Transverse colon (tissue), 4 donors: ENCODE results near the gene SUSD2. TPM values are rescaled to one million over a fixed set of nuclear protein-coding genes. Genes with fewer than 3 reads are reported as not detected.

Experiments
- DNase-seq: peaks from one replicate; pipeline ENCODE4 v3.0.0-alpha.2; 2019
- H3K27ac ChIP-seq, 4 donors: fragments of 200-600 bp; sonication (generic); 2 replicates each; pipeline ENCODE4 v1.5.1; 2016 to 2018; ENCODE audit warnings: inconsistent platforms in 4 of 4
- H3K27me3 ChIP-seq: fragments of 200-600 bp; sonication (generic); 2 replicates; pipeline ENCODE4 v1.5.1; 2017; ENCODE audit warnings: inconsistent platforms
- H3K36me3 ChIP-seq, 4 donors: fragments of 200-600 bp; sonication (generic); 2 replicates each; pipeline ENCODE4 v1.5.1; 2017 to 2019; ENCODE audit warnings: inconsistent platforms in 4 of 4
- H3K4me1 ChIP-seq, 4 donors: fragments of 200-600 bp; sonication (generic); 2 replicates each; pipeline ENCODE4 v1.5.1; 2017 to 2020; ENCODE audit warnings: inconsistent platforms in 4 of 4
- H3K4me3 ChIP-seq, 4 donors: fragments of 200-600 bp; sonication (generic); 1 replicate in 1 of 4; 2 replicates in 3 of 4; pipeline versions ENCODE4 v1.5.1 to v1.6.1; 2017 to 2019; ENCODE audit warnings: inconsistent platforms in 4 of 4
- H3K9me3 ChIP-seq, 2 donors: fragments of 200-600 bp; sonication (generic); 2 replicates each; pipeline ENCODE4 v1.5.1; 2017 to 2019; ENCODE audit warnings: inconsistent platforms in 2 of 2
- CTCF ChIP-seq, 5 experiments: fragments of 200-600 bp in 3 of 5; fragments of 450-650 bp in 2 of 5; sonication (generic) in 3 of 5; IDR thresholded peaks; 1 replicate in 2 of 5; 2 replicates in 3 of 5; pipeline ENCODE4 v1.5.1; 2016 to 2017; ENCODE audit warnings: antibody characterized with exemption in 5 of 5, inconsistent platforms in 3 of 5, mild to moderate bottlenecking in 2 of 5, moderate library complexity in 1 of 5
- EP300 ChIP-seq: sonication (generic); formaldehyde crosslinking; IDR thresholded peaks from one replicate; pipeline ENCODE4 v1.6.1; 2017; ENCODE audit warnings: antibody characterized with exemption, low read depth
- POLR2A ChIP-seq: fragments of 450-650 bp; IDR thresholded peaks from one replicate; pipeline ENCODE4 v1.6.1; 2016; ENCODE audit warnings: antibody characterized with exemption, mild to moderate bottlenecking, moderate library complexity
- POLR2AphosphoS5 ChIP-seq, 3 donors: sonication (generic); formaldehyde crosslinking; IDR thresholded peaks; one replicate each; pipeline ENCODE4 v1.6.1; 2016; ENCODE audit warnings: antibody characterized with exemption in 3 of 3
- WGBS, 2 donors: methylation state at CpG; one replicate each; pipeline ENCODE4 v1.1.5; 2018; ENCODE audit warnings: low coverage in 1 of 2; 5-methylcytosine and 5-hydroxymethylcytosine counted together
- in situ Hi-C, 4 donors: fragments of 200-750 bp; cut with MboI; loops; one replicate each; pipeline versions ENCODE4 v1.15.0 to v1.15.1; 2017; ENCODE audit warnings: low sequenced_read_pairs in 3 of 4, low pct_ligation_motif_present in 1 of 4, low pct_unique_long_range_greater_than_20kb in 1 of 4
- intact Hi-C: fragments of 100-400 bp; cut with DNase I; formaldehyde crosslinking; loops from one replicate; pipeline ENCODE4 v1.15.1; 2023; ENCODE audit warnings: low total_unique reads
- total RNA-seq, 4 donors: library from RNA; depleted of rRNA; stranded (reverse); fragments of >200 nt; gene quantifications; one replicate each; pipeline ENCODE4 v1.1.0, GENCODE V29; 2016

SUSD2 gene
- total RNA-seq, 4 donors from 2014 or later = 0.37 to 67.7 (median 3.8) TPM

DNA sequence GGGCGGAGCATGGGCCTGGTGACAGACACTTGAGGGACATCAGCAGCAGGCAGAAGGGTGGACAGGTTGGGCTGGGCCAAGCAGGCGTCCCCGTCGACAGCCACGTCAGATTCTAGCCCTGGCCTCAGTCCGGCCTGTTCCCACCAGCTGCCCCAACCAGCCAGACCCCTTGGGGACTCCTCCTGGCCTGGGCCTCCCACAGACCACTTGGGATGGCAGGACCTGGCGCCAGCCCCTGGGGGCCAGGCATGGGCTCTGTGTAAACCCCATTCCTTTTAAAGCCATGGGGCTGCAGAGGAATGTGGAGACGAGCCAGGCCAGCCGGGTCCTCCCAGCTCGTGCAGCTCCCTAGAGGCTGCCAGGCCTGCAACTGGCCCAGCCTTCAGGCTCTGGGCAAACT is 4.7 kb upstream of the SUSD2 start:
- Histone ChIP-seq H3K4me1 (peaks cover 8 to 29% (median 19%) of the 10 kb centered on the region in 4 donors), H3K27me3 (no peaks in the 10 kb centered on the region), H3K4me3 (no peak overlapping the region), H3K36me3 (peaks cover 0 to 12% (median 4%) of the 10 kb centered on the region in 4 donors), H3K9me3 (no peaks in the 10 kb centered on the region), H3K27ac (peak overlapping the region; percentile 44 to 77 (median 61))
- intact Hi-C loops (no loop called here), in situ Hi-C loops (loop anchor here in 1 of 4 donors (10.0 kb wide), 1 partner anchor 72 kb away; no protein-coding TSS in a partner anchor)
- WGBS, 2 donors = 95% methylated on average over 6 of the region's 10 CpGs; no CpG with 5 or more reads in 1 of the 2 donors
- TF ChIP-seq POLR2A = no peak
- TF ChIP-seq POLR2AphosphoS5 (IDR thresholded peaks at IDR 0.05) = no peak
- no peak for TF ChIP-seq EP300
- no peak for TF ChIP-seq CTCF (IDR thresholded peaks at IDR 0.05)
- no peak for DNase-seq

DNA sequence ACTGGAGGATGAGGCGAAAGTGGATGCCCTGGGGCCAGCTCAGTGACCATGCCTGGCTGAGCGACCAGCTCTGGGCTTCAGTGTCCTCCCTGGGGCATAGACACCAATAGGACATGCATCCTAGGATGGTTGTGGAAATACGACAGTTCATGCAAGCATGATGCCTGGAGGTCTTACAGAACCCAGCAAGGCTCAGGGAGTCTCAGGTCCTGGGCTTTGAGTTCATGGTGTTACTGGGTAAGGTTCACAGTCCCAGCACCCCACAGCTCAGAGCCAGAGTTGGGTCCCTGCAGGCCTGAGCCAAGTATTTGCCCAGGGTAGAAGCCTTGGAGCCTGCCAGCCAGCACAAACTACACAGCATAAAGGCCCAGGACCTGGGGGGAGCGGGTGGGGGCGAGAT is 4.2 kb upstream of the SUSD2 start:
- Histone ChIP-seq H3K27me3 (no peaks in the 10 kb centered on the region), H3K36me3 (peaks cover 0 to 9% (median 2%) of the 10 kb centered on the region in 4 donors), H3K4me1 (peaks cover 11 to 32% (median 23%) of the 10 kb centered on the region in 4 donors), H3K9me3 (no peaks in the 10 kb centered on the region), H3K27ac (peak overlapping the region; percentile 44 to 77 (median 61)), H3K4me3 (no peak overlapping the region)
- intact Hi-C loops = no loop called here
- in situ Hi-C loops = loop anchor here in 1 of 4 donors (10.0 kb wide), 1 partner anchor 72 kb away; no protein-coding TSS in a partner anchor
- no peak for TF ChIP-seq CTCF (IDR thresholded peaks at IDR 0.05)
- no peak for TF ChIP-seq POLR2AphosphoS5 (IDR thresholded peaks at IDR 0.05)
- TF ChIP-seq POLR2A = no peak
- TF ChIP-seq EP300 = no peak
- 58% methylated on average over 2 of the region's 5 CpGs; no CpG with 5 or more reads in 1 of the 2 donors for WGBS, 2 donors
- no peak for DNase-seq

GRCh38 chr22:24177456-24177855 is 3.8 kb upstream of the SUSD2 start:
- Histone ChIP-seq H3K27me3 (no peaks in the 10 kb centered on the region), H3K4me1 (peaks cover 11 to 36% (median 24%) of the 10 kb centered on the region in 4 donors), H3K27ac (peak overlapping the region; percentile 44 to 77 (median 61)), H3K4me3 (no peak overlapping the region), H3K36me3 (peaks cover 0 to 5% (median 2%) of the 10 kb centered on the region in 4 donors), H3K9me3 (no peaks in the 10 kb centered on the region)
- in situ Hi-C loops (loop anchor here in 1 of 4 donors (10.0 kb wide), 1 partner anchor 73 kb away; no protein-coding TSS in a partner anchor), intact Hi-C loops (no loop called here)
- 90% methylated on average over 9 of the region's 10 CpGs; no CpG with 5 or more reads in 1 of the 2 donors for WGBS, 2 donors
- no peak for TF ChIP-seq EP300
- no peak for TF ChIP-seq POLR2A
- TF ChIP-seq CTCF (IDR thresholded peaks at IDR 0.05) = no peak
- TF ChIP-seq POLR2AphosphoS5 (IDR thresholded peaks at IDR 0.05) = no peak
- no peak for DNase-seq

GRCh38 chr22:24178021-24178431 is 3.3 kb upstream of the SUSD2 start:
- peak overlapping the region; percentile 44 to 77 (median 61) for H3K27ac ChIP-seq
- intact Hi-C loops = no loop called here

More at GRCh38 chr22:24178021-24178431, 3.3 kb upstream of the SUSD2 start:
- Histone ChIP-seq H3K4me1 (peaks cover 11 to 37% (median 24%) of the 10 kb centered on the region in 4 donors), H3K27me3 (no peaks in the 10 kb centered on the region), H3K4me3 (no peak overlapping the region), H3K9me3 (no peaks in the 10 kb centered on the region), H3K36me3 (peaks cover 0 to 3% (median 0%) of the 10 kb centered on the region in 4 donors)
- in situ Hi-C loops = loop anchor here in 1 of 4 donors (10.0 kb wide), 1 partner anchor 73 kb away; no protein-coding TSS in a partner anchor
- 87% methylated on average over 12 of the region's 12 CpGs; no CpG with 5 or more reads in 1 of the 2 donors for WGBS, 2 donors
- TF ChIP-seq CTCF (IDR thresholded peaks at IDR 0.05) (no peak), POLR2AphosphoS5 (IDR thresholded peaks at IDR 0.05) (no peak), EP300 (no peak), POLR2A (no peak)
- no peak for DNase-seq
